Endodermal cell (in vitro differentiated cells): Measurements from ENCODE around the gene GPC6. TPM values are rescaled to one million over a fixed set of nuclear protein-coding genes. Genes with fewer than 3 reads are reported as not detected.
"Not testable (repeated sequence)": the region's sequence is repeated elsewhere in the genome, so short reads cannot be mapped to it uniquely, and the experiment has no call there.

Source experiments
- DNase-seq: peaks from one replicate; pipeline ENCODE4 v3.0.0-alpha.2; 2017
- H3K27ac ChIP-seq: 2 replicates; pipeline ENCODE4 v1.5.1; 2013; ENCODE audit warnings: mild to moderate bottlenecking, low read depth, low read length, moderate library complexity
- H3K27me3 ChIP-seq: 2 replicates; pipeline ENCODE4 v1.6.1; 2013; ENCODE audit warnings: mild to moderate bottlenecking, low read length, moderate library complexity; ENCODE audit not compliant: insufficient read depth, control insufficient read depth, poor library complexity, severe bottlenecking
- H3K36me3 ChIP-seq: 2 replicates; pipeline ENCODE4 v1.7.0; 2013; ENCODE audit warnings: mild to moderate bottlenecking, low read length, moderate library complexity; ENCODE audit not compliant: control insufficient read depth, insufficient read depth
- H3K4me1 ChIP-seq: one replicate; pipeline ENCODE4 v1.7.0; 2013; ENCODE audit warnings: low read length; ENCODE audit not compliant: control insufficient read depth, insufficient read depth
- H3K4me3 ChIP-seq: 2 replicates; pipeline ENCODE4 v1.5.1; 2013; ENCODE audit warnings: mild to moderate bottlenecking, low read length, moderate library complexity
- H3K9ac ChIP-seq: 2 replicates; pipeline ENCODE4 v1.6.1; 2013; ENCODE audit warnings: mild to moderate bottlenecking, low read length, moderate library complexity; ENCODE audit not compliant: poor library complexity, severe bottlenecking; ENCODE audit errors: extremely low read depth
- H3K9me3 ChIP-seq: 2 replicates; pipeline ENCODE4 v1.6.1; 2013; ENCODE audit warnings: mild to moderate bottlenecking, low read length, moderate library complexity; ENCODE audit not compliant: control insufficient read depth
- H3K27ac Mint-ChIP-seq: 2 replicates; pipeline ENCODE4 v1.8.0; 2020; ENCODE audit warnings: mixed read lengths
- H3K27me3 Mint-ChIP-seq: 2 replicates; pipeline ENCODE4 v1.8.0; 2021; ENCODE audit warnings: mild to moderate bottlenecking, mixed read lengths; ENCODE audit not compliant: insufficient read depth
- H3K36me3 Mint-ChIP-seq: 2 replicates; pipeline ENCODE4 v1.8.0; 2020; ENCODE audit warnings: low read depth, mixed read lengths
- H3K4me1 Mint-ChIP-seq: 2 replicates; pipeline ENCODE4 v1.8.0; 2020; ENCODE audit warnings: mixed read lengths
- H3K4me3 Mint-ChIP-seq: 2 replicates; pipeline ENCODE4 v1.8.0; 2020; ENCODE audit warnings: mild to moderate bottlenecking, moderate library complexity, mixed read lengths
- H3K9me3 Mint-ChIP-seq: 2 replicates; pipeline ENCODE4 v1.8.0; 2020; ENCODE audit warnings: mild to moderate bottlenecking, mixed read lengths
- WGBS, 2 experiments: methylation state at CpG; one replicate each; pipeline versions ENCODE4 v1.1.5 to v1.1.7; 2013; ENCODE audit warnings: missing lambda C conversion rate in 2 of 2, mixed read lengths in 1 of 2; ENCODE audit not compliant: insufficient coverage in 1 of 2, insufficient read length in 1 of 2; 5-methylcytosine and 5-hydroxymethylcytosine counted together
- total RNA-seq, 2 donors: library from RNA; stranded (reverse); fragmentation: NEBNext Ultra II Directional in 1 of 2; extraction: Animal tissue kit (Norgen Biotek cat#: 25700) in 1 of 2; gene quantifications; 2 replicates in 1 of 2; 3 replicates in 1 of 2; pipeline ENCODE4 v1.2.1, GENCODE V29; 2021
- TF ChIP-seq, protein P1 (sequence below): fragments of 200-600 bp; sonication (generic); conservative IDR thresholded peaks from 2 replicates; pipeline ENCODE4 v1.5.0; 2021; ENCODE audit warnings: antibody characterized with exemption, mild to moderate bottlenecking

The GPC6 gene
- total RNA-seq, 2 donors from 2014 or later, result 69.6 to 80.4 TPM

- Histone ChIP-seq H3K4me1 (no peaks in the 10 kb centered on the region), H3K27me3 (no peaks in the 10 kb centered on the region), H3K9ac (no peak overlapping the region), H3K36me3 (no peaks in the 10 kb centered on the region), H3K9me3 (peaks cover 8% of the 10 kb centered on the region), H3K27ac (no peak overlapping the region), H3K4me3 (no peak overlapping the region)
- no peaks in the 10 kb centered on the region for H3K27me3 Mint-ChIP-seq
- H3K4me1 Mint-ChIP-seq, result peaks cover 3% of the 10 kb centered on the region
- peaks cover 2% of the 10 kb centered on the region for H3K36me3 Mint-ChIP-seq
- H3K4me3 Mint-ChIP-seq, result no peak overlapping the region
- no peak for DNase-seq
- TF ChIP-seq, protein P1, sequence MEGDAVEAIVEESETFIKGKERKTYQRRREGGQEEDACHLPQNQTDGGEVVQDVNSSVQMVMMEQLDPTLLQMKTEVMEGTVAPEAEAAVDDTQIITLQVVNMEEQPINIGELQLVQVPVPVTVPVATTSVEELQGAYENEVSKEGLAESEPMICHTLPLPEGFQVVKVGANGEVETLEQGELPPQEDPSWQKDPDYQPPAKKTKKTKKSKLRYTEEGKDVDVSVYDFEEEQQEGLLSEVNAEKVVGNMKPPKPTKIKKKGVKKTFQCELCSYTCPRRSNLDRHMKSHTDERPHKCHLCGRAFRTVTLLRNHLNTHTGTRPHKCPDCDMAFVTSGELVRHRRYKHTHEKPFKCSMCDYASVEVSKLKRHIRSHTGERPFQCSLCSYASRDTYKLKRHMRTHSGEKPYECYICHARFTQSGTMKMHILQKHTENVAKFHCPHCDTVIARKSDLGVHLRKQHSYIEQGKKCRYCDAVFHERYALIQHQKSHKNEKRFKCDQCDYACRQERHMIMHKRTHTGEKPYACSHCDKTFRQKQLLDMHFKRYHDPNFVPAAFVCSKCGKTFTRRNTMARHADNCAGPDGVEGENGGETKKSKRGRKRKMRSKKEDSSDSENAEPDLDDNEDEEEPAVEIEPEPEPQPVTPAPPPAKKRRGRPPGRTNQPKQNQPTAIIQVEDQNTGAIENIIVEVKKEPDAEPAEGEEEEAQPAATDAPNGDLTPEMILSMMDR, result no peak
- no peak overlapping the region for H3K27ac Mint-ChIP-seq
- peaks cover 15% of the 10 kb centered on the region for H3K9me3 Mint-ChIP-seq
- WGBS, 2 experiments, result 86% methylated on average over 1 of the region's 1 CpG; no CpG with 5 or more reads in 1 of the 2 experiments
Measured at GRCh38 chr13:93199856-93200255, 26.8 kb upstream of the GPC6 start.

GRCh38 chr13:93200626-93201025, 26.0 kb upstream of the GPC6 start:
- TF ChIP-seq, protein P1, result no peak
- Mint-ChIP-seq H3K9me3 (peaks cover 7% of the 10 kb centered on the region), H3K36me3 (no peaks in the 10 kb centered on the region), H3K4me3 (no peak overlapping the region), H3K27me3 (no peaks in the 10 kb centered on the region), H3K27ac (no peak overlapping the region), H3K4me1 (peaks cover 3% of the 10 kb centered on the region)
- DNase-seq, result no peak
- no peak overlapping the region for H3K27ac ChIP-seq
- no peak overlapping the region for H3K4me3 ChIP-seq
- H3K9me3 ChIP-seq, result peaks cover under 1% of the 10 kb centered on the region
- H3K4me1 ChIP-seq, result no peaks in the 10 kb centered on the region
- H3K36me3 ChIP-seq, result no peaks in the 10 kb centered on the region
- no peak overlapping the region for H3K9ac ChIP-seq
- H3K27me3 ChIP-seq, result no peaks in the 10 kb centered on the region

GRCh38 chr13:93201992-93202558, 24.5 kb upstream of the GPC6 start:
- Mint-ChIP-seq H3K27ac (no peak overlapping the region), H3K4me3 (no peak overlapping the region), H3K27me3 (no peaks in the 10 kb centered on the region), H3K4me1 (peaks cover 3% of the 10 kb centered on the region), H3K9me3 (peaks cover 4% of the 10 kb centered on the region), H3K36me3 (no peaks in the 10 kb centered on the region)
- no peaks in the 10 kb centered on the region for H3K27me3 ChIP-seq
- H3K9ac ChIP-seq, result no peak overlapping the region
- TF ChIP-seq, protein P1, result no peak
- no peaks in the 10 kb centered on the region for H3K4me1 ChIP-seq
- WGBS, 2 experiments, result 80 to 92% methylated on average over 1 of the region's 1 CpG
- H3K4me3 ChIP-seq, result no peak overlapping the region
- no peaks in the 10 kb centered on the region for H3K36me3 ChIP-seq
- DNase-seq, result no peak
- no peak overlapping the region for H3K27ac ChIP-seq
- no peaks in the 10 kb centered on the region for H3K9me3 ChIP-seq

GRCh38 chr13:93206778-93207392, 19.7 kb upstream of the GPC6 start:
- not testable (repeated sequence) for H3K4me3 ChIP-seq, H3K4me3 Mint-ChIP-seq, H3K9me3 Mint-ChIP-seq, H3K4me1 ChIP-seq, H3K9me3 ChIP-seq, H3K4me1 Mint-ChIP-seq, H3K27ac ChIP-seq, H3K36me3 ChIP-seq, H3K27me3 ChIP-seq, DNase-seq, H3K9ac ChIP-seq, H3K36me3 Mint-ChIP-seq, H3K27ac Mint-ChIP-seq, H3K27me3 Mint-ChIP-seq
- WGBS, 2 experiments, result 96% methylated on average over 11 to 21 of the region's 24 CpGs
